CD4-positive, alpha-beta T cell treated with Interleukin-15 for 1 hour (primary cell): ENCODE measurements around the gene C14orf93.

Experiments used
- DNase-seq: peaks from one replicate; pipeline ENCODE4 v3.0.0-alpha.2; 2020

C14orf93 gene, protein sequence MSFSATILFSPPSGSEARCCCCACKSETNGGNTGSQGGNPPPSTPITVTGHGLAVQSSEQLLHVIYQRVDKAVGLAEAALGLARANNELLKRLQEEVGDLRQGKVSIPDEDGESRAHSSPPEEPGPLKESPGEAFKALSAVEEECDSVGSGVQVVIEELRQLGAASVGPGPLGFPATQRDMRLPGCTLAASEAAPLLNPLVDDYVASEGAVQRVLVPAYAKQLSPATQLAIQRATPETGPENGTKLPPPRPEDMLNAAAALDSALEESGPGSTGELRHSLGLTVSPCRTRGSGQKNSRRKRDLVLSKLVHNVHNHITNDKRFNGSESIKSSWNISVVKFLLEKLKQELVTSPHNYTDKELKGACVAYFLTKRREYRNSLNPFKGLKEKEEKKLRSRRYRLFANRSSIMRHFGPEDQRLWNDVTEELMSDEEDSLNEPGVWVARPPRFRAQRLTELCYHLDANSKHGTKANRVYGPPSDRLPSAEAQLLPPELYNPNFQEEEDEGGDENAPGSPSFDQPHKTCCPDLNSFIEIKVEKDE

DNA sequence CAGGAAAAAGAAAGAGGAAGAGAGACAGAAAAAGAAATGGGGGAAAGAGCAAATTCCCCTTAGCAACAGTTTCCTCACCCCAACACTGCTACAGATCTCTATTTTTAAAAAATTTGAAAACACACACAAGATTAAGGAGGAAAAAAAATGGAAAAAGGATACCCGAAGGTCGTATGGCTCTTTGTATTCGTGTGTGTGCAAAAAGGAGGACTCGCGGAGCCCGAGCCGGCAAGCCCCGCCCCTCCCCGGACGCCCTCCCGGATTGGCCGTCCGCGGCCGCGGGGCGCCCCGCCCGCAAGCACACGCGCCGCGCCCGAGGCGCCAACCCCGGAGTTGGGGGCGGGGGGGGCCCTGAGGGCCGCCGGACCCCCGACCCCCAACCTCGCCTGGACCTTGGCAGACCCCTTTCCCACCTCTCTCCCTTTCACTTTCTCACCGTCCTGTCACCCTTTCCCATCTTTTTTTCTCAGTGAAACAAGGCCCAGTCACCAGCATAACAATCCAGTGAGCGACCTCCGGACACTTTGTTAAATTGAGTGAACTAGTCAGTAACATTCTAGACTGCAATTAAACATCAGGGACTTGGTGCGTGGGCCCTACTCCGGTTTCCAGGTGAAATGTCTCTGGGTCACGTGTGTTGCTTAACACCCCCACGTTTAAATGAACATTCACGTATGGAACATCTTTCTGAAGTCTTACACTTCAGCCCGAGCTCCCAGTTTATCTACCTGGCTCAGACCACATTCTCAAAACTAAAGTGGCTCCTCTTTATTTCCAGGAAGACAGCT, at the start of gene C14orf93:
C14orf93 (minus strand) TSS at position 205 of the 788 bp plus-strand sequence. CDS start 11,120 bp downstream, outside the sequence.
- peak; percentile 75 for DNase-seq

DNA sequence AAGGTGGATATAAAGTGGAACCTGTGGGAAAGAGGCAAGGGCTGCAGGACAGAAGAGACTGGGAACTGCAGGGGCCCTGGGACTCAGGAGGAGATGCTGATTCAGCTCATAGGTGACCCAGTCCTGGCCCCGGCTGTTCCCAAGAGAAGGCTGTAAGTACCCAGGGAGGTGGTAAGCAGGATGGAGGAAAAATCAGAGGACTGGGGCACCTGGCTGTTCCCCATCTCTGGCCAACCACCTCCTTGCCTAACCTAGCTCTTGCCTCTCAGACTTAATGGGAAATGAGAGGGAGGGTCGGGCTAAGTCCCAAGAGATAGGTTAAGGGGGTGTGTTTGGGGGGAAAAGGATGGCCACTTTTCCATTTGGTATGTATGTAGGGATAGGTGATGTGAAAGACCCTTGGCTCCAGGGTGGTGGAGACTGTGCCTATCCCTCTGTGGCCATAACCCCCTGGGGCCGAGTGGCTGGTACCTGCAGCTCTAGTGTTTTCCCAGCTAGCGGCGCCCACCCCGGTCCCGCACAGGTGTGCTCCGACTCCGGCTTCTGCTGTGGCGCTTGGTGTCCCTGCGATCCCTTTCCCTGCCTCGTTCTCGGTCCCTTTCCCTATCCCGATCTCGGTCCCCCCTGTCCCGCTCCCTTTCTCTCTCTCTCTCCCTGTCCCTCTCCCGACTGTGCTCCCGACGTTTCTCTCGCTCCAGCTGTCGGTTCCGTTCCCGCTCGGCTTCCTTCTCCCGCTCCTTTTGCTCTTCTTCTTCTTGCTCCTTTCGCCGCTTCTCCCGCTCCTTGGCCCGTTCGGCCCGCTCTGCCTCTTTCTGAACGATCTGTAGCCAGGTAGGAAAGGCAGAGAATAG, 48.9 kb upstream of the C14orf93 start:
- no peak for DNase-seq

DNA sequence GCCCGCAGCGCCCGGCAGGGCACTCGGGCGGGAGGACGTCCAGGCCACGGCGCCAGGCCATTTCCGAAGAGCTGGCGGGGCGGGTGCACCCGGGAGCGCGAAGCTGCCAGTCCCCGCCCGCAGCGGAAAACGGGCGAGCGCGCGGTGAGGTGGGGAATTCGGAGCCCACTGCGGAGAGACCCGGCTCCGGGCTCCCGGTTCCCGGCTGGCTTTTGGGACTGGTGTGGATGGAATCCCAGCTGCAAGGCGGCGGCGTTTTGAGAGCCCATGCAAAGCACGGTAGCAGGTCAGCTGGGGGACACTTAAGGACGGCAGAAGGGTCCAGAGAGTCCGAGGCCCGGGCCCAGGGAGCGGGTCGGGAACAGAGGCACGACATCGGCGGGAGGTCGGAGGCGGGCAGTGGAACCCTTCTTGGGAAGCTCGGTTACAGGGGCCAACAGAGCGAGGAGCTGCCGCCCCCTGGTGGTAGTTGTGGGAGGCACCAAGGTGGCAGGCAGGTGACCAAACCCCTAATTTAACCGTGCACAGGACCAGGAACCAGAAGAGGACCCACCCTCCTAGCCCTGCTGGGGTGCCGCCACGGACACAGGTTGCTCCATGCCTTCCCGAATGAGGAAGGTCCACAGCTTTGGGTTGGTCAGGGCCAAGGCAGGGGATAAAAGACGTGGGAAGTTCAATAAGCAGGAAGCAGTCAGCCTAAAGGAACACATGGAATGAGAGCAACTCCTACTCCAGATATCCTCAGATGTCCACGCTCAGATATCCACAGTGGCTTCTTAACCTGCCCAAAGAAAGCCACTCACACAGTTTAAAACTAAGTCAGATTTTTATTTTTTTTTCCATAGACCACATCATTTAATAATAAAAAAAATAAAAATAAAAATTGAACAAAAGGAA, 48.1 kb upstream of the C14orf93 start:
- peak; percentile 82 for DNase-seq

DNA sequence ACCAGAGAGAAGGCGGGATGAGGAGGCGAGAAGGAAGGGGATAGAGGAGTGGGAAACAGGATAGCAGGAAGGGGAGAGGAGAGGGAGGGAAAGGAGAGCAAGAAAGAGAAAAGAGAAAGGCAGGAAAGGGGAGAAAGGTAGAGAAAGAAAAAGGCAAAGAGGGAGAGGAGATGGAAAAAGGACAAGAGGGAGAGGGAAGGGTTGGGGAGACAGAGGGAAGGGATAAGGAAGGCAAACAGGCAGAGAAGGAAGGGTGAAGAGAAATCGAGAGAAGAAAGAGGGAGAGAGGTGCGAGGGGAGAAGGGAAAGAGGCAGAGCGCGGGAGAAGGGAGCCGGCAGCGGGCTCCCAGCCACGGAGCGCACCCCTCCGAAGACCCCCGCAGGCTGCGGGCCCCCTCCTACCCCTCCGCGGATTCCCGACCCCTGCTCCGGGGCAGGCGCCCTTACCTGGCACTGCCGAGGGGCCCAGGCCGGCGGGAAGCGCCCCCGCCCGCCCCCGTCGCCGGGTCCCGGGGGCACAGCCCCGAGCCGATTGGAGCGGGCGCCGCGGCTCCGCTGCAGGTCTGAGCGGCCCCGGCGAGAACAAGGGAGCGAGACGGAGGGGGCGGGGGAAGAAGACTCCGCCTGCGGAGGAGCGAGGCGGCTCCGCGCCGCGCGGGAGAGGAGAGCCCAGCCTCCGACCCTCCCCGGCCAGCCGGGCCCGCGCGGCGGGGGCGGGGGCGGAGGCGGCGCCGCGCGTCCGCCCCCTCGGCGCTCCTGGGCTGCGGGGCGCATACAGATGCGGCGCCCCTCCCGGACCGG, 47.2 kb upstream of the C14orf93 start, which contains the start of gene CDH24:
CDH24 (minus strand) TSS at position 565 of the 801 bp plus-strand sequence. CDS start 1,787 bp downstream, outside the sequence.
- peak; percentile 67 for DNase-seq

DNA sequence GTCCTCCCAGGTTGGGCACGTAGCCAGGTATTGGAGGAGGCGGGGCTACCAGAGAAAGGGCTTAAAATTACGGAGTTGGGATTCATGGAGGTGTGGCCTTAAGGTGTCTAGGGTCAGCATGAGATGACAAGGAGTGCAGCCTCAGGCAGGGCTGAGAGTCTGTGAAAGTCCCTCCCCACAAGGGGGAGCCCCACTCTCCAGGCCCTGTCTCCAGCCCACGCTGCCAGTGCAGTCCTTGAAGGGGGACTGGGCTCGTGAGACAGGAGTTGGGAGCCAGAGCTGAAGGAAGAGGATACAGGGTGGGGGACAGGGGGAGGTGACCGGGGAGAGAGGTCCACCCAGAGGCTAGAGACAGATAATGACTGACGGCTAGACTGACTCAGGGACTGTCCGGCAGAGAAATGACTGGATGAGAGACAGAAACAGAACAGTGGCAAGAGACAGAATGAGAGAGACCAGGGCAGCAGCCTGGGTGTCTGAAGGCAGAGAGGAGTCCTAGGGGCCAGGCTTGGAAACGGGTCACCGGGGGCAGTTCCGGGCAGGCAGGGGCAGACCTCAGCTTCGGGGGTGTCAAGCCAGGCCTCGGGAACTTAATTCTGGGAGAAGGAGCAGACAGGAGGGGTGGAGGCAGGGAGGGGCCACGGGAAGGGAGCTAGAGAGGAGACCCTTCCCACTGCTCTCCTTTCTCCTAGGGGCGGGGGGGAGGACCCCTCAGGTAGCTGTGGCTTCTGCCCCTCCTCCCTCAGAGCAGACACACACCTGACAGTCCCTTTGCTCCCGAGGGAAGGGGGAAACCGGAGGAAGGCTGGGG, 46.4 kb upstream of the C14orf93 start:
- DNase-seq: peak; percentile 74

DNA sequence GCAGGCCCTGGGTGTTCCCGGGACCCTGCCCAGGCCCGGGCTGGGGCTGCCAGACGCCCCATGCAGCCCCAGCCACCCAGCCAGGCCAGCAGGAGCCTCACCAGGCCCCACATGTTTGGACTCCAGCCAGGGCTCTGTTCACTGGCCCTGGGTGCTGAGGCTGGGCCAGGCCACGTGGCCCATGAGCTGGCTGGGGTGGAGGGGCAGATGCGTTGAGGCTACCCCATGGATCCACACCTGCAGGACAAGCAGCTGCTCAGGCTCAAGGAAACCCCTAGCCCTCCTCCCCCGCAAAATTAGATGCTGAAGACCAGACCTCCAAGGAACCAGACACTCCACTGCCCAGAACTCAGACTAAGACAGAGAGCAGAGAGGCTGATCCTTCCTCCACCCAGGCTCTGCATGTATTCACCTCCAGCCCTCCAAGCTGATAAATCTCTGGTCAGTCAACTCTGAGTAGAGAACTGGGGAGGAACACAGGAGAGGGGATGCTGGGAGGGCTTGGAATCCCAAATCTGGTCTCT, 45.7 kb upstream of the C14orf93 start:
- no peak for DNase-seq

DNA sequence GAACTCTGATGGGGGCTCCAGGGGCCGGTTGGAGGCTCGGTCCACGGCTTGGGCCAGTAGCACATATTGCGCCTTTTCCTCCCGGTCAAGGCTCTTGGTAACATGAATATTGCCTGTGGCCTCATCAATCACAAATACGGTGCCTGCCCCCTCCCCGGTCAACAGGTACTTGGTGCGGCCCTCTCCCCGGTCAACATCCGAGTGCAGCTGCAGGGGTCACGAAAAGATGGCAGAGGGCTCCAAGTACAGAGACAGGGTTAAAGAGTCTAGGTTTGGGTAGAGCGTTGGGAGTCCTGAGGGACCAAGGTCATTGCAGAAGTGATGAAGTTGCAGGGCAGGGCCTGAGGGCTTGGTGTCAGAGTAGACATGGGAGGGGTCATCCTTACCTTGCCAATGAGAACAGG, 45.2 kb upstream of the C14orf93 start:
- DNase-seq: no peak

DNA sequence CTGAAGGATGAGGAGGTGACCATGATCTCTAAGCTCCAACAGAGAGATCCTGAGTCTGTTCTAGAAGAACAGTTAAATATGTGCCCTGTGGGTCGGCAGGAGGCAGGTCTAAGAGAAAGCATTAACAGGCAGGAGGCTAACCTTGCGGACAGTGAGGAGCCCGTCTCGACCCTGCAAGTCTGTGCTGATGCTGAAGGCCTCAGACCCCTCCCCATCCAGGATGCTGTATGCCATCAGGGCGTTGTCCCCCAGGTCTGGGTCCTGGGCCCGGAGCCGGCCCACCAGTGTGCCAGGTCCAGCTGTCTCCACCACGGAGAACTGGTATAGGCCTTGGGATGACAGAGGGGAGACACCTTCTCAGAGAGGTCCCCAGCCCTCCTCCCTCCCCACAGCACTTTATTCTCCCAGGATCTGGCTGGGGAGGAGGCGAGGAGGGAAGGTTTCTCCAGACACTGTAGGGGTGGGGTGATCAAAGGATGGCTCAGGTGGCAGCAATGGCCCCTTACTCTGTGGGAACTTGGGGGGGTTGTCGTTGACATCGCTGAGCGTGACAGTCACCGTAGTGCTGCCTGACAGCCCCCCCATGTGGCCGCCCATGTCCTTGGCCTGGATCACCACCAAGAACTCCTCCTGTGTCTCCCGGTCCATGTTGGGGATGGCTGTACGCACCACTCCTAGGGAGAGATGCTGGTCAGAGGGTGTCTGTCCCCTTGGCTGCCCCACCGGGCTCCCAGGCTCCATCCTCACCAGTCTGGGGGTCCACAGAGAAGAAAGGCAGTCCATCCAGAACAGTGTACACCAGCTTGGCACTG, 44.3 kb upstream of the C14orf93 start:
- no peak for DNase-seq

DNA sequence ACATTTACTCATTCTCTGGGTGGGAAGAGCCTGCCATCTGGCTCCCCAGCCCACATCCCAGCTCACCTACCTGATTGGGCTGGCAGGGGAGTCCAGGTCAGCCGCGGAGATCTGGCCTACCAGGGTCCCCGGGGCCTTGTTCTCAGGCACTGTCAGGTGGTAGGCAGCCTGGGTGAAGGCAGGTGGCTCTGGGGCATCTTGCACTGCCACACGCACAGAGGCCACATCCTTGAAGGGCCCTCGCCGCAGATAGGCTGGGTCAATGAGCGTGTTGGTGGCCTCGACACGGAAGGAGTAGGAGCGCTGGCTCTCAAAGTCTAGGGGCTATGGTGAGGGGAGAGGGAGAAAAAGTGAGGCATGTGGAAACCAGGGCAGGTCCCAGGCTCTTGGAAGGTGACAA, 43.5 kb upstream of the C14orf93 start:
- DNase-seq: no peak

DNA sequence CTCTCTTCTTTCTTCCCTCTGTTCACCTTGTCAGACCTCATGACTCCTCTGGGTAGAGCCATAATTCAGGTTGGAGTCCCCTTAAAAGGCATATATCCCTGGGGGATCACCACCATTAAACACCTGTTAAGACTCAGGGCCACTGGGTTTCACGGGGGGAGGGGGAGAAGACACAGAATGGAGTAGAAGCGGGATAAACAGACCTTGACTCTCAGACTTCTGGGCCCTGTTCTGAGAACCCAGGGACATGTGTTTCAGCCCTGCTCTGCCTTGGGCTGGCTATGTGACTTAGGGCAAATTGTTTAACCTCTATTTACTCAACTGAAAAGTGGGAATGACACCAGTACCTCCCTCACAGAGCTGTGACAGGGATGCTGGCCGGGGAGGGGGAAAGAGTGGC, 42.7 kb upstream of the C14orf93 start:
- no peak for DNase-seq

DNA sequence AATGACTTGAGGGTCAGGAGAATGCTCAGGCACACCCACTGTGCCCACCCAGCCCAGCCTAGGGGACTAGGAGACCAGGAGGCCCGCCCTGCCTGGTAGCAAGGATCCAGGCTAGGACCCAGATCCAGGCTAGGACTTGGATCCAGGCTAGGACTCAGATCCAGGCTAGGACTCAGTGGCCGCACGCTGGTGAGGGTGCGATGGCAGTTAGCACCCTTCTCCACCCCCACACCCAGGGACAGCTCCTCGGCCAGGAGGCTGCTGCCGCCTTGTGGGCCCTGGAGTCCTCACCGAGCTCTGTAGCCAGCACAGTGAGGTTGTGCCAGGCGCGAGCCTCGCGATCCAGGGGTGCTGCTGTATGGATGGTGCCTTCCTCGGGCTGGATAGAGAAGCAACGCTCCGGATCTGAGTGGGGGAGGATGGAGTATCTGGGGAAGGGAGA, 42.3 kb upstream of the C14orf93 start:
- DNase-seq: no peak

DNA sequence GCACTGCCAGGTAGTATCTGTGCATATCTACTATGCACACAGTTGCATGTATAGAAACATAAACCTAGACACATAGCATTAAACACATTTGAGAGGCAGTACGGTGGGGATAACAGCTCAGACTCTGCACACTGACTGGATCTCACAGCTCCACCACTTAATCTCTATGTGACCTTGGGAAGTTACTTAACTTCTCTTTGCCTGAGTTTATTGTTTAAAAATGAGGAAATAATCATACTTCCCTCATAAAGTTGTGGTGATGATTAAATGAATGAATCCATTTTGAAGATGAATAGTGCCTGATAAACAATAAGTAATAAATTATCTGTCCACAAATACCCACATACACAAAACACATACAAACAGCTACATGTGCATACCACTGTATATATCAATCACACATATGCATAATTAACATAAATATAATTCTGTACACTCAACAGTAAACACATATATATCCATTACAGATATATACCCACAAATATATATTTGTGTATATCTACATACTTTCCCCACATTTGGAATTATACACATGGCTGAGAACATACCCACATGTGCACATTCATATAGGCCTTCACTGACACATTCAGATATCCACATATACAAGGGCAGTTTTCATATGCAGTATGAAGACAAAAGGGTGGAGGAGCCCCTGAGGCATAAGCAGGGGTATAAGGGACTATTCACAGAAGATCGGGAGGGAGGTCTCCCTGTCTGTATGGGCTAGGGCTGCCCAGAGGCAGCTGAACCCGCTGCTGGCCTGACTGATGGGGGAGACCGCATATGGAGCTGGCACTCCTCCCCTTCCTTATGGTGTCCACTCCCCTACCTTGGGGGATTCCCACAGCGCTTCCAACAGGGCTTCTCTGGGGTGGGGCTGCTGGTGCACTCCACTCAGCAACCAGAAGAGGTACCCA, 41.5 kb upstream of the C14orf93 start:
- no peak for DNase-seq

DNA sequence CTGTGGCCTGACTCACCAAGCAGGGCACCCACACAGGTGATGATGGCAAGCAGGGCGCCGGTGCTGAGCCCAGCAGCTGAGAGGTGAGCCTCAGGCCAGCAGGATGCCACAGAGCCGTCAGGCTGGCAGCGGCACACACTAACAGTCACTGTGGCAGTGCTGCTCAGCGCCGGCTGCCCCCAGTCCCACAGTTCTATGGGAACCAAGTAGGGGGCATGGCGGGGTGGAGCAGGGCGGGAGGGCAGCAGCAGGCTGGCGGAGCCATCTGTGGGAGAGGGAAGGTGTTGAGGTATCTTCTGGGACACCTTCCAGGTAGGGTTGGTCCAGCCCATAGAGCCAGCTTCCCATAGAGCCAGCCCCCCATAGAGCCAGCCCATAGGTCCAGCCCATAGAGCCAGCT, 39.1 kb upstream of the C14orf93 start:
- no peak for DNase-seq

DNA sequence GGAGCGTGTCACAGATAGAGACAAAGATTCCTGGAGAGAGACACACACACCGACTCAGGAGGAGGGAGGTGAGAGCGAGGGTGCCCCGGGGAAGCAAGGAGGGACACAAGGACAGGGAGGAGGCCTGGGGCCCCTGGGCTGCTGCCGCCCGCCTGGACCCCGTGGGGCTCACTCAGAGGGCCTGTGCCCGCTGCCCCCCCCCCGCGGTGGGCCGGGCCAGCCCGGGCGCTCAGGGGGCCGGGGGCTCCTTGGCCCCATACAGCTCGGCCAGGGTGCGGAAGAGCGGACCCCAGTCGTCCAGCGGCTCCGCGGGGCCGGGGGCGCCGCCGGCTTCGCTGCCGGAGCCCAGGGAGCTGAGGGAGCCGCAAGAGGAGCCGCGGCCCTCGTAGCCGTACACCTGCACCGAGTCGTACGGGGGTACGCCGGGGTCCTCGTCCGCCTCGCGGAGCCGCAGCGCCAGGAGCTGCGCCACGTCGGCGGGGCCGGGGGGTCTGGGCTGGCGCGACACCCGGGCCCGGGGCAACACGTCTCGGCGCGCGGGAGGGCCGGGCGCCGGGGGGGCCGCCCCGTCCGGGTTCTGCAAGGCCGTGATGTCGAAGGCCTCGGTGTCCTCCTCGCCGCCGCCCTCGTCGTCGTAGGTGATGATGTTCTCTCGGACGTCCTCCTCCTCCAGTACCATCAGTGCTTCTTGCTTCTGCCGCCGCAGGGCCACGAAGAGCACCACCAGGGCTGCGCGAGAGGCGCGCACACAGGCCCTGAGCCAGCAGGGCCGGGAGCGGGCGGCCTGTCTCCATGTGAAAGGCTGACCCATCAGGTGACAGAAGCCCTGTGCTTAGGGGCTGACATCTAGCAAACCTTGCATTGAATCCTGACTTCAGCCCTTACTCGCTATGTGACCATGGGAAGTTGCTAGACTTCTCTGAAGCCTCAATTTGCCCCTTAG, 38.1 kb upstream of the C14orf93 start:
- DNase-seq: no peak

DNA sequence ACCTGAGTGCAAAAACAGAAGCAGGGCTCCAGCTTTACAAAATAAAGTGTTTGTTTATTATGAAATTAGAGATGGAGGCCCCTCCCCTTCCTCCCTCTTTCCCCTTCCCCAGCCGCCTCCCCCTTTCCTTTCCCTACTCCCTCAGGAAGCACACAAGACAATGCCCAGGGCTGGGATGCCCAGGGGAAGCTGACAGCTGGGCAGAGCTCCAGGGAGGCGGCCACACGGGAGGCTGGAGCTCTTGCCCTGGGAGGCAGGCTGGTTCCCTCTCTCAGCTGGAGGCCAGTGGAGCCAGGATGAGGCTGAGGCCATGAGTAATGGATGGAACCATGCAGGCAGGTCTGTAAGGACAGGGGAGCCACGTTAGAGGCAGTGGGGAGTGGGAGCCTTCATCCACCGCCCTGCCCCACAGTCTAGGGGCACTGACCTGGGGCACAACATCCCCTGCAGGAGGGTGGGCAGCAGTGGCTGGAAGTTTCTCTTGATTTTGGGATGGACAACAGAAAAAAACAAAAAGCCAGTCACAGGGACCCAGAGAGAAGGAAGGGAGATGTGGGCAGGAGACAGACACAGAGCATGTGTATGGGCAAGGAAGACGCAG, 37.2 kb upstream of the C14orf93 start:
- DNase-seq: no peak
